Transverse colon (tissue), 4 donors: ENCODE measurements around the gene TM4SF4. TPM values are rescaled to one million over a fixed set of nuclear protein-coding genes. Genes with fewer than 3 reads are reported as not detected.
A peak's percentile ranks its signal among the peaks of the same experiment; 100 is the strongest.

Experiments
- DNase-seq: peaks from one replicate; pipeline ENCODE4 v3.0.0-alpha.2; 2019
- H3K27ac ChIP-seq, 4 donors: fragments of 200-600 bp; sonication (generic); 2 replicates each; pipeline ENCODE4 v1.5.1; 2016 to 2018; ENCODE audit warnings: inconsistent platforms in 4 of 4
- H3K27me3 ChIP-seq: fragments of 200-600 bp; sonication (generic); 2 replicates; pipeline ENCODE4 v1.5.1; 2017; ENCODE audit warnings: inconsistent platforms
- H3K36me3 ChIP-seq, 4 donors: fragments of 200-600 bp; sonication (generic); 2 replicates each; pipeline ENCODE4 v1.5.1; 2017 to 2019; ENCODE audit warnings: inconsistent platforms in 4 of 4
- H3K4me1 ChIP-seq, 4 donors: fragments of 200-600 bp; sonication (generic); 2 replicates each; pipeline ENCODE4 v1.5.1; 2017 to 2020; ENCODE audit warnings: inconsistent platforms in 4 of 4
- H3K4me3 ChIP-seq, 4 donors: fragments of 200-600 bp; sonication (generic); 1 replicate in 1 of 4; 2 replicates in 3 of 4; pipeline versions ENCODE4 v1.5.1 to v1.6.1; 2017 to 2019; ENCODE audit warnings: inconsistent platforms in 4 of 4
- H3K9me3 ChIP-seq, 2 donors: fragments of 200-600 bp; sonication (generic); 2 replicates each; pipeline ENCODE4 v1.5.1; 2017 to 2019; ENCODE audit warnings: inconsistent platforms in 2 of 2
- EP300 ChIP-seq: sonication (generic); formaldehyde crosslinking; IDR thresholded peaks from one replicate; pipeline ENCODE4 v1.6.1; 2017; ENCODE audit warnings: antibody characterized with exemption, low read depth
- POLR2A ChIP-seq: fragments of 450-650 bp; IDR thresholded peaks from one replicate; pipeline ENCODE4 v1.6.1; 2016; ENCODE audit warnings: antibody characterized with exemption, mild to moderate bottlenecking, moderate library complexity
- POLR2AphosphoS5 ChIP-seq, 3 donors: sonication (generic); formaldehyde crosslinking; IDR thresholded peaks; one replicate each; pipeline ENCODE4 v1.6.1; 2016; ENCODE audit warnings: antibody characterized with exemption in 3 of 3
- whole genome bisulfite sequencing, 2 donors: methylation state at CpG; one replicate each; pipeline ENCODE4 v1.1.5; 2018; ENCODE audit warnings: low coverage in 1 of 2; 5-methylcytosine and 5-hydroxymethylcytosine counted together
- in situ Hi-C, 4 donors: fragments of 200-750 bp; cut with MboI; loops; one replicate each; pipeline versions ENCODE4 v1.15.0 to v1.15.1; 2017; ENCODE audit warnings: low sequenced_read_pairs in 3 of 4, low pct_ligation_motif_present in 1 of 4, low pct_unique_long_range_greater_than_20kb in 1 of 4
- intact Hi-C: fragments of 100-400 bp; cut with DNase I; formaldehyde crosslinking; loops from one replicate; pipeline ENCODE4 v1.15.1; 2023; ENCODE audit warnings: low total_unique reads
- total RNA-seq, 4 donors: library from RNA; depleted of rRNA; stranded (reverse); fragments of >200 nt; gene quantifications; one replicate each; pipeline ENCODE4 v1.1.0, GENCODE V29; 2016
- TF ChIP-seq, protein P1 (sequence below), 5 experiments: fragments of 200-600 bp in 3 of 5; fragments of 450-650 bp in 2 of 5; sonication (generic) in 3 of 5; IDR thresholded peaks; 1 replicate in 2 of 5; 2 replicates in 3 of 5; pipeline ENCODE4 v1.5.1; 2016 to 2017; ENCODE audit warnings: antibody characterized with exemption in 5 of 5, inconsistent platforms in 3 of 5, mild to moderate bottlenecking in 2 of 5, moderate library complexity in 1 of 5

TM4SF4 gene
- total RNA-seq, 4 donors from 2014 or later = 0.95 to 3.1 TPM; not detected in 2

DNA sequence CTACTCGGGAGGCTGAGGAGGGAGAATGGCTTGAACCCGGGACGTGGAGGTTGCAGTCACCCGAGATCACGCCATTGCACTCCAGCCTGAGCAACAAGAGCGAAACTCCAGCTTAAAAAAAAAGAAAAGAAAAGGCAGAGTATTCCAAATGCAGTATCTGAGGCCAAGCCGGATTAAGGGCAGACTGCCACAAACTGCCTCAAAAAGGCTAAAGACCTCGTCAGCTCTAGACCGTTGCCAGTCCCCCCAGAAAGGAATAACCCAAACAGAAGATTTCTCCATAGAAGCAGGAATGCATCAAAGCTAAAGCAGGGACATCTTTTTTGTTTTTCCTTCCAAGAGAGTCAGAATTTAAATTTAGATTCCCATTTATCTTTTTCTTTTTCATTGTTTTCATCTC lies 72.9 kb downstream of the TM4SF4 start:
- Histone ChIP-seq H3K9me3 (no peaks in the 10 kb centered on the region), H3K4me1 (peaks cover 0 to 23% (median 8%) of the 10 kb centered on the region in 4 donors), H3K27ac (peak overlapping the region; percentile 65 to 83 (median 76)), H3K27me3 (no peaks in the 10 kb centered on the region), H3K4me3 (no peak overlapping the region), H3K36me3 (no peaks in the 10 kb centered on the region)
- in situ Hi-C loops = loop anchor here in 1 of 4 donors (10.0 kb wide), 1 partner anchor 107 kb away; the partner anchor contains the start of gene WWTR1
- DNase-seq = peak; percentile 57
- intact Hi-C loops = no loop called here
- TF ChIP-seq POLR2A (no peak), EP300 (no peak), POLR2AphosphoS5 (IDR thresholded peaks at IDR 0.05) (peak in 2 of 3 donors; percentile 11 to 18)
- TF ChIP-seq, protein P1, sequence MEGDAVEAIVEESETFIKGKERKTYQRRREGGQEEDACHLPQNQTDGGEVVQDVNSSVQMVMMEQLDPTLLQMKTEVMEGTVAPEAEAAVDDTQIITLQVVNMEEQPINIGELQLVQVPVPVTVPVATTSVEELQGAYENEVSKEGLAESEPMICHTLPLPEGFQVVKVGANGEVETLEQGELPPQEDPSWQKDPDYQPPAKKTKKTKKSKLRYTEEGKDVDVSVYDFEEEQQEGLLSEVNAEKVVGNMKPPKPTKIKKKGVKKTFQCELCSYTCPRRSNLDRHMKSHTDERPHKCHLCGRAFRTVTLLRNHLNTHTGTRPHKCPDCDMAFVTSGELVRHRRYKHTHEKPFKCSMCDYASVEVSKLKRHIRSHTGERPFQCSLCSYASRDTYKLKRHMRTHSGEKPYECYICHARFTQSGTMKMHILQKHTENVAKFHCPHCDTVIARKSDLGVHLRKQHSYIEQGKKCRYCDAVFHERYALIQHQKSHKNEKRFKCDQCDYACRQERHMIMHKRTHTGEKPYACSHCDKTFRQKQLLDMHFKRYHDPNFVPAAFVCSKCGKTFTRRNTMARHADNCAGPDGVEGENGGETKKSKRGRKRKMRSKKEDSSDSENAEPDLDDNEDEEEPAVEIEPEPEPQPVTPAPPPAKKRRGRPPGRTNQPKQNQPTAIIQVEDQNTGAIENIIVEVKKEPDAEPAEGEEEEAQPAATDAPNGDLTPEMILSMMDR (IDR thresholded peaks at IDR 0.05) = no peak
- 56 to 66% methylated on average over 9 of the region's 9 CpGs for WGBS, 2 donors

DNA sequence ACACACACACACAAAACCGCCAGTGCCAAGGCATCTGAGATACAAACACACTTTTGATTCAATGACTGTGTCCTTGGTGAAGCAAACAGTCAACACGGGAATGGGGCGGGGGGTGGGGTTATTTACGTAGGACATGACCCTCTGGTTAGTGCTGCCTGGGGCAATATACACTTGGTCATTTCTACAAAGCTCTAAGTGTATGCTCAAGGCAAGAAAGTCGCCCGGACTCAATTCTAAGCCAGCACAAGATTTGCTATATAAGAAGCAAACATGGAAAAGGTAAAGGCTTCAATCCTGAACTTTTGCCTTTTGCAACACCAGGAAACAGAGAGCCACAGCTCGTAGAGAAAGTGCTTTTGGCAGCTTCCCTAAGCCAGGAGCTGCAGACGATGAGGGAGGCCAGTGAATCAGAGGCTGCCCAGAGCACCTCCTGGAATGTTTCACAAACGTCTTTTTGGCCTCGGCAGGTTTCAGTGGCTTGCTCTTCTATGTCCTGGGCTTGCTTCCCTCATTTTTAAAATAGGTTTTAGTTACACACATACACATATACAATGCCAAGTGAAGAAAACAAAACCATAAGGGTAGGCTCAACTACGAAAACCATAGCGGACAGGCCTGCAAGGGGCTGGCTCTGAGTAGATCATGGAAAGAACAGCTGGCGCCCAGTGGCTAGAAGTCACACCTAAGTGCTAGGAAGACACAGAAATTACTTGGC lies 73.6 kb downstream of the TM4SF4 start:
- Histone ChIP-seq H3K4me1 (peaks cover 0 to 22% (median 14%) of the 10 kb centered on the region in 4 donors), H3K27ac (peak overlapping the region; percentile 65 to 83 (median 76)), H3K4me3 (no peak overlapping the region), H3K27me3 (no peaks in the 10 kb centered on the region), H3K36me3 (no peaks in the 10 kb centered on the region), H3K9me3 (no peaks in the 10 kb centered on the region)
- in situ Hi-C loops = loop anchor here in 1 of 4 donors (10.0 kb wide), 1 partner anchor 107 kb away; the partner anchor contains the start of gene WWTR1
- no peak for TF ChIP-seq EP300
- TF ChIP-seq POLR2AphosphoS5 (IDR thresholded peaks at IDR 0.05) = peak; percentile 67 to 88 (median 82)
- WGBS, 2 donors = 36 to 51% methylated on average over 9 to 13 of the region's 13 CpGs
- DNase-seq = peak; percentile 51
- intact Hi-C loops = no loop called here

DNA sequence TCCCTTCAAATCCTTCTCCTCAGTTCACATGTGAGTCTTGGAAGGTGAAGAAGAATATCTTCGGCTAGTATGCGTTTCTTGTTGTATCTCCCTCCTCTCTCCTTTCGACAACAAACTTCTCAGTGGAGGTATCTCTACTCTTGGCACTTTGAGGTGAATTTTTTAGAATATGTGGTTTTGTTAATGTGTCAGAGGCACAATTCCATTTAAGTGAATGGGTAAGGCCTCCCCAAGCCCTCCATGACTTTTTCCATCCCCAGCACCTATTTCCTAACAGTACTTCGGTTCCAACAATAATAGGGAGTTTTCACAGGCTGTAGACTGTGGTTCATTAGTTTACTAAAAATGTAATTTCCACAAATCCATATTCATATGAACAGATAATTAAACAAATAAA lies 74.2 kb downstream of the TM4SF4 start:
- Histone ChIP-seq H3K27ac (peak overlapping the region; percentile 65 to 83 (median 76)), H3K27me3 (no peaks in the 10 kb centered on the region), H3K4me3 (no peak overlapping the region), H3K4me1 (peaks cover 0 to 27% (median 19%) of the 10 kb centered on the region in 4 donors), H3K9me3 (no peaks in the 10 kb centered on the region), H3K36me3 (no peaks in the 10 kb centered on the region)
- in situ Hi-C loops = loop anchor here in 1 of 4 donors (10.0 kb wide), 1 partner anchor 106 kb away; the partner anchor contains the start of gene WWTR1
- 82 to 86% methylated on average over 4 of the region's 4 CpGs for WGBS, 2 donors
- no peak for DNase-seq
- TF ChIP-seq POLR2AphosphoS5 (IDR thresholded peaks at IDR 0.05) (no peak), EP300 (no peak), POLR2A (no peak)
- TF ChIP-seq, protein P1 (IDR thresholded peaks at IDR 0.05) = no peak
- intact Hi-C loops = no loop called here

DNA sequence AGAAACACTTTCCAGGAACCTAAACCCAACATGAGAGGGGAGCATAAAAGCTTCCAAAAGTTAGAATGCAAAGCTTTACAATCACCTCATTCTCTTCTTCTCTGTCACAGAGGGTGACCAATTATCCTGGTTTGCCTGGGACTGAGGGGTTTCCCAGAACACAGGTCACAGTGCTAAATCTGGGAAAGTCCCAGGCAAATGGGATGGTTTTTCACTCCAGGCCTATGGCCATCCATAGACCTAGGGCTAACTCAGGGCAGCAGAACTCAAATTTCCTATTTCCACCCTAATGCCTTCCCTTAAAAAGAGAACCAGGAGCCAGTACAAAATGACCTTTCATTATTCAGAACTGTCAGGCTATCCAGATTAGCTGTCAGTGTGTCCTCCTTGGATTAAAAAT lies 77.0 kb downstream of the TM4SF4 start:
- peak overlapping the region in 3 of 4 donors; percentile 67 to 76 (median 72) for H3K27ac ChIP-seq
- no peaks in the 10 kb centered on the region for H3K36me3 ChIP-seq
- no peak overlapping the region for H3K4me3 ChIP-seq
- DNase-seq = no peak
- H3K27me3 ChIP-seq = no peaks in the 10 kb centered on the region
- no peaks in the 10 kb centered on the region for H3K9me3 ChIP-seq
- intact Hi-C loops (no loop called here), in situ Hi-C loops (no loop called here)
- H3K4me1 ChIP-seq = peaks cover 8 to 46% (median 39%) of the 10 kb centered on the region in 4 donors
- TF ChIP-seq POLR2A (no peak), POLR2AphosphoS5 (IDR thresholded peaks at IDR 0.05) (no peak), EP300 (no peak)
- TF ChIP-seq, protein P1 (IDR thresholded peaks at IDR 0.05) = no peak
